ENCODE measurements around the gene VPS51. TPM values are rescaled to one million over a fixed set of nuclear protein-coding genes. Genes with fewer than 3 reads are reported as not detected.

Gene VPS51
- total RNA-seq, 2 donors from 2014 or later, result 206 to 360 TPM

DNA sequence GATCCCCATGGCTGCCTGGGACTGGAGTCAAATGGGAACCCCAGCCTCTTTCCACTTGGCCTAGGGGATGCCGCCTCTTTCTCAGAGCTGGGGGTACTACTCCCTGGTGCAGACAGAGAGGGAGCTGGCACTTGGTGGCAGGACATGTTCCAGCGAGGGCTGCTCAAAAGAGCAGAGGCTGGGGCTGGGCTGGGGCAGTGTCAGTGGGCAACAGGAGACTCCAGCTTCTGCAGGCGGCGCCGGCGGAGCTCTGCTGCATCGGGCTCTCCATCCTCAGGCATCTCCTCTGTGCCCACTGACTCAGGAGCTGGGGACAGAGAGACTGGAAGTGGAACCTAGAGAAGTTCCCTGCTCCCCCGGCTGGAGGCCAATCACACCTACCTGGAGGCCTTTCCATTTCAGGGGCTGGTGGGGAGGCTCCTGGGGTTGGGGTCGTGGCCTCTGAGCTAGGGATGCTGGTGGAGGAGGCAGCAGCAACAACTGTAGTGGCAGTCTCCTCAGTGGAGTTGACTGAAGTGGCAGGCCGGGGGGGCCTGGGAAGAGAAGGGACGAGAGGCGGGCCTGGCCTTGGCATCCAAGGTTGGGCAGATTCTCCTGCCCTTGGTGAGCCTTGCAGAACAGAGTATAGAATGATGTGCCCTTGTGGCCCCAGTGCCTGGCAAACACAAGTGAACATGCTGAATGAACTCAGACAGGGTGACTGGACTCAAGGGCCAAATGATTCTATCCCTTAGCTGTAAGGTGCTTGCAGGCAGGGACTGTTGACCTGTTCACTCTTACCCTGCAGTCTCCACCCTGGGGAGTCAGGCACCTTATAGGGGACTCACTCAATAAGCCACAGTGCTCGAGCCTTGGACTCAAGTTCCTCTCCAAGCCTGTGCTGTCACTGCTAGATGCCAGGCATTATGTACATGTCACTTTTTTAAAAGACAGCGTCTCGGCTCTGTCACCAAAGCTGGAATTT is 32.5 kb downstream of the VPS51 start:
- Histone ChIP-seq H3K4me1 (peaks cover 36% of the 10 kb centered on the region), H3K4me3 (no peak overlapping the region), H3K9me3 (no peaks in the 10 kb centered on the region), H3K27me3 (no peaks in the 10 kb centered on the region), H3K27ac (no peak overlapping the region), H3K36me3 (replicated peaks in 1 of 2; ENCODE audit: insufficient read depth in 1 of 2, low read depth in 2 of 2) (peaks cover 30 to 57% of the 10 kb centered on the region in 2 donors)
- DNase-seq, result no peak
- no peak for TF ChIP-seq POLR2A (IDR thresholded peaks at IDR 0.05)
- 57 to 78% methylated on average over 4 to 15 of the region's 15 CpGs for WGBS, 2 donors
- intact Hi-C loops (cut with DNase I), result no loop called here
- ATAC-seq, result no peak

DNA sequence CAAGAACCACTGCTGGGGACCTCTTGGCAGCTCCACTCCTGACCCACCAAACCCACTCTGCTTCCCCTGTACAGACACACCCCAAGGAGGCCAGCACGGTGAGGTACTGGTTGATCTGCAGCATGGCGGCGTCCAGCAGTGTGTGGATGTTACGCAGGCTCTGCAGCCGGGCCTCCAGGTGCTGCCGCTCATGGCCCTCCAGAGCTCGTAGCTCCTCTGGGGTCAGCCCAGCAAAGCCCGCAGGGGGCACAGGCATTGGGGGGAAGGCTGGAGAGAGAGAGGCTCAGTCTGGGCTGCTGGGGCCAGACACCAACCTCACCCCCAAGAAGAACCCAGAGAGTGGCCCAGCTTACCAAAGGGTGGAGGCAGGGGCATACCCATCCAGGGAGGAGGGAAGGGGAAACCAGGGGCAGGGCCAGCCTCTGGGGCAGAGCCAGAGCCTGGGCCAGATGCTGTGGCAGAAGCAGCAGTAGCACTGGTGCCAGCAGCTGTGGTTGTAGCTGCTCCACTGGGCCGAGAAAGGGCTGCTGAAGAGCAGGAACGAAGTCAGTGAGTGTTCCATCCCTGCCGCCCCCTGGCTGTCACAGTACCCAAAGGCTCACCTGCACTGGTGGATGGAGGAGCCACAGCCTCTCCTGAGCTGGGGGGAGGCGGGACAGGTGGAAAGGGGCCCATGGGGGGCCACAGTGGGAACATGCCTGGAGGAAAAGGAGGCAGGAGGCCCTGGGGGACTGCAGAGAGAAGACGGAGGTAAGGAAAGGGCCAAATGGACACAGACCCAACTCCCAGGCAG is 33.8 kb downstream of the VPS51 start:
- 73 to 81% methylated on average over 4 to 7 of the region's 13 CpGs for WGBS, 2 donors
- no peak overlapping the region for H3K27ac ChIP-seq
- H3K27me3 ChIP-seq, result no peaks in the 10 kb centered on the region
- H3K36me3 ChIP-seq (replicated peaks in 1 of 2; ENCODE audit: insufficient read depth in 1 of 2, low read depth in 2 of 2), result peaks cover 30 to 57% of the 10 kb centered on the region in 2 donors
- no peaks in the 10 kb centered on the region for H3K9me3 ChIP-seq
- no peak for DNase-seq
- no peak for ATAC-seq
- intact Hi-C loops (cut with DNase I), result loop anchor here (5.0 kb wide), 1 partner anchor 57 kb away; no protein-coding TSS in a partner anchor
- TF ChIP-seq, protein P1, sequence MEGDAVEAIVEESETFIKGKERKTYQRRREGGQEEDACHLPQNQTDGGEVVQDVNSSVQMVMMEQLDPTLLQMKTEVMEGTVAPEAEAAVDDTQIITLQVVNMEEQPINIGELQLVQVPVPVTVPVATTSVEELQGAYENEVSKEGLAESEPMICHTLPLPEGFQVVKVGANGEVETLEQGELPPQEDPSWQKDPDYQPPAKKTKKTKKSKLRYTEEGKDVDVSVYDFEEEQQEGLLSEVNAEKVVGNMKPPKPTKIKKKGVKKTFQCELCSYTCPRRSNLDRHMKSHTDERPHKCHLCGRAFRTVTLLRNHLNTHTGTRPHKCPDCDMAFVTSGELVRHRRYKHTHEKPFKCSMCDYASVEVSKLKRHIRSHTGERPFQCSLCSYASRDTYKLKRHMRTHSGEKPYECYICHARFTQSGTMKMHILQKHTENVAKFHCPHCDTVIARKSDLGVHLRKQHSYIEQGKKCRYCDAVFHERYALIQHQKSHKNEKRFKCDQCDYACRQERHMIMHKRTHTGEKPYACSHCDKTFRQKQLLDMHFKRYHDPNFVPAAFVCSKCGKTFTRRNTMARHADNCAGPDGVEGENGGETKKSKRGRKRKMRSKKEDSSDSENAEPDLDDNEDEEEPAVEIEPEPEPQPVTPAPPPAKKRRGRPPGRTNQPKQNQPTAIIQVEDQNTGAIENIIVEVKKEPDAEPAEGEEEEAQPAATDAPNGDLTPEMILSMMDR (IDR thresholded peaks at IDR 0.05), result no peak
- TF ChIP-seq POLR2A (IDR thresholded peaks at IDR 0.05), result no peak
- peaks cover 31% of the 10 kb centered on the region for H3K4me1 ChIP-seq
- no peak overlapping the region for H3K4me3 ChIP-seq

DNA sequence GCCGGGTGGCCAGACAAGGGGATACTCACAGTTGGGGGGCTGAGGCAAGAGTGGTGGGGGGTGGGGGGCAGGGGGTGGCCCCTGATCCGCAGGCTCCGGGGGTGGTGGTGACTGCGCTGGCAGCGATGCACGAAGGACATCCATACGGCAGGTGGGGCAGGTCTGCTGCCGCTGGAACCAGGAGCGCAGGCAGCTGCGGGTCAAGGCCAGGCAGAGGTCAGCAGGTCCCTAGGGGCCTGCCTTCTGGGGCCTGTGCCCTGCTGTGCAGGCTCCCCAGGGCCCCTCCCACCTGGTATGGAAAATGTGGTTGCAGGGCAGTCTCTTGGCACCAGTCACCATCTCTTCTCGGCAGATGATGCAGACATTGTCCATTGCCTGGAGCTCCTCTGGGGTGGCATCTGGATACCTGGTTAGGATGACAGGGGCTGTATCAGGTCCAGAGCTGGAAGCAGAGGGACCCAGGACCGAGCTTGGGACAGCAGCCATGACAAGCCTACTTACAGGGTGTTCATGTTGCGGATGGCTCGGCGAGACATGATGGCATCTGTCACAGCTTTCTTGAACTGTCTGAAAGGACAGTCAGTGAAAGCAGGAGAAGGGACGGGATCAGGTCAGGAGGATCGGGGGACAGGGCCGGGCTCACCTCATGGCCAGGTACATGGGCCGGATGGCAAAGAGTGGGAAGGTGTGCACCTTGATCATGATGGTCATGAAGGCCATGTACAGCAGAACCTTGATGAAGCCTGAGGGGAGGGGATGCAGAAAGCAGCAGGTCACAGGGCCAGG is 34.8 kb downstream of the VPS51 start:
- no peak overlapping the region for H3K27ac ChIP-seq
- peak in 1 of 4 donors; percentile 15 for DNase-seq
- TF ChIP-seq, protein P1 (IDR thresholded peaks at IDR 0.05), result no peak
- TF ChIP-seq POLR2A (IDR thresholded peaks at IDR 0.05), result no peak
- H3K27me3 ChIP-seq, result no peaks in the 10 kb centered on the region
- H3K4me3 ChIP-seq, result no peak overlapping the region
- no peak for ATAC-seq
- peaks cover 38% of the 10 kb centered on the region for H3K4me1 ChIP-seq
- H3K9me3 ChIP-seq, result no peaks in the 10 kb centered on the region
- peaks cover 30 to 51% of the 10 kb centered on the region in 2 donors for H3K36me3 ChIP-seq (replicated peaks in 1 of 2; ENCODE audit: insufficient read depth in 1 of 2, low read depth in 2 of 2)
- intact Hi-C loops (cut with DNase I), result loop anchor here (5.0 kb wide), 1 partner anchor 56 kb away; no protein-coding TSS in a partner anchor
- 58 to 61% methylated on average over 15 of the region's 19 CpGs for WGBS, 2 donors

DNA sequence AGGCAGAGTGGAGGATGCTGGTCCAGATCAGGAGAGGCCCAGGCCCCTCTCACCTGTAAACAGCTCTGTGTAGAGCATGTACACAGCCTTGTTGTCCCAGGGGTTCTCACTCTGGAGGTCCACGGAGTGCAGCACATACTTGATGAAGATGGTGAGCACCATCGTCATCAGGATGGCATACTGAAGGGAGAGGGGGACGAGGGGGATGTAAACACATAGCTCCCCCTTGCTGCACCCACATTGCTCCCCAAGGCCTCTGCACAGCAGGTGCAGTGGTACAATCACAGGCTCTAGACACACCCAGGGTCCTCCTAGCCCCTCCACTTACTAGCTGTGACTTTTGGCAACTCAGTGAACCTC is 35.4 kb downstream of the VPS51 start:
- intact Hi-C loops (cut with DNase I), result loop anchor here (5.0 kb wide), 1 partner anchor 56 kb away; no protein-coding TSS in a partner anchor
- peaks cover 43% of the 10 kb centered on the region for H3K4me1 ChIP-seq
- H3K36me3 ChIP-seq (replicated peaks in 1 of 2; ENCODE audit: insufficient read depth in 1 of 2, low read depth in 2 of 2), result peaks cover 30 to 50% of the 10 kb centered on the region in 2 donors
- no peak overlapping the region for H3K27ac ChIP-seq
- TF ChIP-seq, protein P1 (IDR thresholded peaks at IDR 0.05), result no peak
- TF ChIP-seq POLR2A (IDR thresholded peaks at IDR 0.05), result no peak
- H3K9me3 ChIP-seq, result no peaks in the 10 kb centered on the region
- H3K4me3 ChIP-seq, result no peak overlapping the region
- DNase-seq, result no peak
- no peaks in the 10 kb centered on the region for H3K27me3 ChIP-seq
- WGBS, 2 donors, result 64% methylated on average over 3 of the region's 3 CpGs; no CpG with 5 or more reads in 1 of the 2 donors
- ATAC-seq, result no peak
